Activated CD4-positive, alpha-beta T cell treated with anti-CD3 and anti-CD28 coated beads for 24 hours (primary cell): ENCODE results near the gene KRT82.

ENCODE experiments used
- DNase-seq, 2 donors: peaks; one replicate each; pipeline ENCODE4 v3.0.0-alpha.2; 2020; ENCODE audit warnings: low read depth in 2 of 2

KRT82 gene

GRCh38 chr12:52436000-52436827, 30.1 kb upstream of the KRT82 start:
- DNase-seq: no peak

GRCh38 chr12:52435659-52435999, 29.5 kb upstream of the KRT82 start:
- DNase-seq: no peak

GRCh38 chr12:52434760-52435530, 28.8 kb upstream of the KRT82 start:
- no peak for DNase-seq

GRCh38 chr12:52434081-52434733, 28.1 kb upstream of the KRT82 start, which contains the start of gene KRT75:
Gene KRT75 (minus strand): TSS chr12:52434371. CDS start chr12:52434304, 67 bp downstream.
- DNase-seq: no peak

GRCh38 chr12:52433501-52434080, 27.5 kb upstream of the KRT82 start:
- DNase-seq: no peak

- DNase-seq: no peak
These were observed 26.5 kb upstream of the KRT82 start for GRCh38 chr12:52432559-52433207.

GRCh38 chr12:52428121-52428520, 22.0 kb upstream of the KRT82 start:
- no peak for DNase-seq

GRCh38 chr12:52427083-52427482, 20.9 kb upstream of the KRT82 start:
- DNase-seq: no peak

- DNase-seq: no peak
These were observed 19.9 kb upstream of the KRT82 start for GRCh38 chr12:52426034-52426433.

- DNase-seq: no peak
These were observed 19.3 kb upstream of the KRT82 start for GRCh38 chr12:52425466-52425865.

- DNase-seq: no peak
These were observed 17.7 kb upstream of the KRT82 start for GRCh38 chr12:52423661-52424500.

- no peak for DNase-seq
These were observed 16.9 kb upstream of the KRT82 start for GRCh38 chr12:52423035-52423434.

GRCh38 chr12:52419656-52420055, 13.5 kb upstream of the KRT82 start:
- DNase-seq: no peak

GRCh38 chr12:52418576-52419110, 12.5 kb upstream of the KRT82 start:
- DNase-seq: no peak

GRCh38 chr12:52417740-52418139, 11.6 kb upstream of the KRT82 start:
- DNase-seq: no peak

GRCh38 chr12:52416795-52417194, 10.7 kb upstream of the KRT82 start:
- DNase-seq: no peak

- DNase-seq: no peak
These were observed 10.0 kb upstream of the KRT82 start for GRCh38 chr12:52415870-52416750.

GRCh38 chr12:52414936-52415335, 8.8 kb upstream of the KRT82 start:
- no peak for DNase-seq

GRCh38 chr12:52413782-52414345, 7.7 kb upstream of the KRT82 start:
- no peak for DNase-seq
